H1 (cell line): ENCODE results near the gene CASP4. TPM values are rescaled to one million over a fixed set of nuclear protein-coding genes. Genes with fewer than 3 reads are reported as not detected.
A peak's percentile ranks its signal among the peaks of the same experiment; 100 is the strongest.

ENCODE experiments used
- ATF2 ChIP-seq: IDR thresholded peaks from 2 replicates; pipeline ENCODE4 v1.6.1; 2012; ENCODE audit warnings: low read length, inconsistent platforms
- BCL11A ChIP-seq, 2 experiments: IDR thresholded peaks; one replicate each; pipeline ENCODE4 v1.6.1; 2011; ENCODE audit warnings: low read depth in 2 of 2, low read length in 2 of 2, mild to moderate bottlenecking in 2 of 2
- CREB1 ChIP-seq: IDR thresholded peaks from 2 replicates; pipeline ENCODE4 v1.6.1; 2012; ENCODE audit warnings: inconsistent platforms
- KDM4A ChIP-seq: IDR thresholded peaks from one replicate; pipeline ENCODE4 v1.7.1; 2012; ENCODE audit warnings: low read depth, mild to moderate bottlenecking, moderate library complexity, low read length, inconsistent platforms; ENCODE audit not compliant: severe bottlenecking
- NRF1 ChIP-seq: IDR thresholded peaks from 2 replicates; pipeline ENCODE4 v1.6.1; 2011; ENCODE audit warnings: mild to moderate bottlenecking, low read depth, low read length, improper control_type of control experiment
- RBBP5 ChIP-seq: IDR thresholded peaks from 2 replicates; pipeline ENCODE4 v1.7.1; 2012; ENCODE audit warnings: low read depth, mild to moderate bottlenecking, inconsistent platforms, low read length, moderate library complexity, borderline replicate concordance
- TEAD4 ChIP-seq: IDR thresholded peaks from 2 replicates; pipeline ENCODE4 v1.6.1; 2012; ENCODE audit warnings: low read depth, low read length, inconsistent platforms, mixed read lengths
- polyA plus RNA-seq, 7 experiments: library from polyadenylated mRNA; depleted of rRNA in 3 of 7; stranded (reverse) in 5 of 7; unstranded in 2 of 7; fragments of >200 nt in 5 of 7; fragments of 200-250 nt in 2 of 7; gene quantifications; 1 replicate in 5 of 7; 2 replicates in 1 of 7; 4 replicates in 1 of 7; pipeline versions ENCODE4 v1.2.1 to v1.2.3, GENCODE V29; 2011 to 2013; ENCODE audit warnings: missing spikeins in 2 of 7, mixed read lengths in 2 of 7
- total RNA-seq: library from RNA; stranded (reverse); fragmentation: NEBNext Ultra II Directional; extraction: Animal tissue kit (Norgen Biotek cat#: 25700); gene quantifications from 2 replicates; pipeline ENCODE4 v1.2.1, GENCODE V29; 2021

CASP4 gene
- total and polyA plus RNA-seq, 2 of the 8 experiments (the other 6 are each of a cell fraction or from before 2014, with no cell fraction given) = 0.09 TPM; not detected in 1

- TF ChIP-seq NRF1 (no peak), BCL11A (IDR thresholded peaks at IDR 0.05; ENCODE audit: low read depth in 2 of 2, low read length in 2 of 2) (no peak), CREB1 (no peak), ATF2 (no peak), RBBP5 (no peak), KDM4A (no peak), TEAD4 (peak; percentile 66; the same call in 1 of the 2 replicates)
Measured at GRCh38 chr11:104968856-104969776, 742 bp upstream of the CASP4 start (continued).
